CD4-positive, CD25-positive, alpha-beta regulatory T cell (primary cell): ENCODE measurements around the gene MINDY3. TPM values are rescaled to one million over a fixed set of nuclear protein-coding genes. Genes with fewer than 3 reads are reported as not detected.
"Not testable (repeated sequence)": the region's sequence is repeated elsewhere in the genome, so short reads cannot be mapped to it uniquely, and the experiment has no call there.

ENCODE experiments used
- ATAC-seq, 2 donors: fragments of 150-1000 bp; cut with Tn5 transposase; one replicate each; pipeline ENCODE4 v1.10.0; 2021; ENCODE audit warnings: low read depth in 2 of 2, moderate number of reproducible peaks in 2 of 2, moderate library complexity in 1 of 2
- DNase-seq, 3 donors: peaks; one replicate each; pipeline versions ENCODE4 v3.0.0 to v3.0.0-alpha.2; 2012 to 2022; ENCODE audit warnings: mixed read lengths in 1 of 3
- H3K27ac ChIP-seq: one replicate; pipeline ENCODE4 v1.7.0; 2013; ENCODE audit warnings: mild to moderate bottlenecking, low read length; ENCODE audit not compliant: insufficient read depth, poor library complexity, severe bottlenecking
- H3K27me3 ChIP-seq: one replicate; pipeline ENCODE4 v1.7.0; 2013; ENCODE audit warnings: low read length; ENCODE audit not compliant: control insufficient read depth, insufficient read depth
- H3K36me3 ChIP-seq: one replicate; pipeline ENCODE4 v1.7.0; 2013; ENCODE audit warnings: mild to moderate bottlenecking, low read length, moderate library complexity; ENCODE audit not compliant: control insufficient read depth, insufficient read depth
- H3K4me1 ChIP-seq: 2 replicates; pipeline ENCODE4 v1.7.0; 2013; ENCODE audit warnings: mild to moderate bottlenecking, low read length; ENCODE audit not compliant: insufficient read depth, control insufficient read depth, poor library complexity, severe bottlenecking
- H3K4me3 ChIP-seq: one replicate; pipeline ENCODE4 v1.7.0; 2013; ENCODE audit warnings: low read depth, mild to moderate bottlenecking, low read length, moderate library complexity
- H3K9me3 ChIP-seq, 2 experiments: 1 replicate in 1 of 2; 2 replicates in 1 of 2; pipeline ENCODE4 v1.7.0; 2013; ENCODE audit warnings: low read length in 2 of 2, mild to moderate bottlenecking in 1 of 2, moderate library complexity in 1 of 2; ENCODE audit not compliant: control insufficient read depth in 2 of 2
- H3K27ac Mint-ChIP-seq, 3 donors: one replicate each; pipeline ENCODE4 v1.8.0; 2020 to 2022; ENCODE audit warnings: mild to moderate bottlenecking in 3 of 3, mixed read lengths in 3 of 3, moderate library complexity in 2 of 3
- H3K27me3 Mint-ChIP-seq: one replicate; pipeline ENCODE4 v1.8.0; 2022; ENCODE audit warnings: mild to moderate bottlenecking, mixed read lengths
- H3K36me3 Mint-ChIP-seq: one replicate; pipeline ENCODE4 v1.8.0; 2020; ENCODE audit warnings: mixed read lengths
- H3K4me1 Mint-ChIP-seq, 4 donors: one replicate each; pipeline ENCODE4 v1.8.0; 2020 to 2022; ENCODE audit warnings: mixed read lengths in 4 of 4, mild to moderate bottlenecking in 1 of 4
- H3K4me3 Mint-ChIP-seq, 4 donors: one replicate each; pipeline ENCODE4 v1.8.0; 2020 to 2022; ENCODE audit warnings: mild to moderate bottlenecking in 4 of 4, mixed read lengths in 4 of 4, moderate library complexity in 3 of 4
- H3K9me3 Mint-ChIP-seq, 7 donors: one replicate each; pipeline ENCODE4 v1.8.0; 2020 to 2022; ENCODE audit warnings: mixed read lengths in 7 of 7, mild to moderate bottlenecking in 3 of 7, moderate library complexity in 2 of 7
- polyA plus RNA-seq, 4 donors: library from polyadenylated mRNA; unstranded; fragments of 300-500 nt; fragmentation: Illumina TruSeq; gene quantifications; one replicate each; pipeline ENCODE4 v1.2.3, GENCODE V29; 2021
- total RNA-seq: library from RNA; stranded (reverse); gene quantifications from one replicate; pipeline ENCODE4 v1.2.3, GENCODE V29; 2022

The MINDY3 gene
- total and polyA plus RNA-seq, 5 donors from 2014 or later, result 5.5 to 37.1 (median 7.1) TPM

GRCh38 chr10:15879058-15879457 is 18.8 kb upstream of the MINDY3 start:
- no peaks in the 10 kb centered on the region for H3K9me3 ChIP-seq
- H3K27me3 ChIP-seq, result peaks cover 13% of the 10 kb centered on the region
- Mint-ChIP-seq H3K9me3 (peaks cover 0 to 5% (median 0%) of the 10 kb centered on the region in 7 donors), H3K4me3 (no peak overlapping the region), H3K27ac (no peak overlapping the region), H3K36me3 (no peaks in the 10 kb centered on the region), H3K27me3 (peaks cover 58% of the 10 kb centered on the region), H3K4me1 (no peaks in the 10 kb centered on the region)
- no peak overlapping the region for H3K27ac ChIP-seq
- no peaks in the 10 kb centered on the region for H3K36me3 ChIP-seq
- no peak overlapping the region for H3K4me3 ChIP-seq
- ATAC-seq (no peak), DNase-seq (peak in 2 of 3 donors; percentile 43 to 55)
- no peaks in the 10 kb centered on the region for H3K4me1 ChIP-seq

GRCh38 chr10:15877836-15878576 is 17.7 kb upstream of the MINDY3 start:
- H3K27ac Mint-ChIP-seq, result no peak overlapping the region
- peaks cover 64% of the 10 kb centered on the region for H3K27me3 Mint-ChIP-seq
- DNase-seq, result no peak
- Histone ChIP-seq H3K4me1 (no peaks in the 10 kb centered on the region), H3K9me3 (no peaks in the 10 kb centered on the region), H3K36me3 (no peaks in the 10 kb centered on the region), H3K4me3 (no peak overlapping the region), H3K27me3 (peaks cover 13% of the 10 kb centered on the region), H3K27ac (no peak overlapping the region)
- H3K4me1 Mint-ChIP-seq, result no peaks in the 10 kb centered on the region
- no peaks in the 10 kb centered on the region for H3K36me3 Mint-ChIP-seq
- ATAC-seq, result no peak
- H3K9me3 Mint-ChIP-seq, result peaks cover 0 to 10% (median 2%) of the 10 kb centered on the region in 7 donors
- H3K4me3 Mint-ChIP-seq, result no peak overlapping the region

- not testable (repeated sequence) for ATAC-seq, H3K4me3 ChIP-seq, H3K4me1 ChIP-seq, H3K27ac ChIP-seq, H3K36me3 ChIP-seq, H3K9me3 Mint-ChIP-seq, H3K27ac Mint-ChIP-seq, H3K4me1 Mint-ChIP-seq, H3K36me3 Mint-ChIP-seq, H3K9me3 ChIP-seq, DNase-seq
- peaks cover 61% of the 10 kb centered on the region for H3K27me3 Mint-ChIP-seq
- H3K4me3 Mint-ChIP-seq, result peak overlapping the region in 1 of 4 donors; percentile 17
- peaks cover 11% of the 10 kb centered on the region for H3K27me3 ChIP-seq
Measured at GRCh38 chr10:15876274-15876673, 16.0 kb upstream of the MINDY3 start.

- ATAC-seq, H3K9me3 Mint-ChIP-seq, H3K36me3 Mint-ChIP-seq: not testable (repeated sequence)
Measured at GRCh38 chr10:15872645-15873044, 12.3 kb upstream of the MINDY3 start.

GRCh38 chr10:15871823-15872222 is 11.5 kb upstream of the MINDY3 start:
- H3K36me3 ChIP-seq, result no peaks in the 10 kb centered on the region
- no peak overlapping the region for H3K27ac ChIP-seq
- Mint-ChIP-seq H3K4me1 (no peaks in the 10 kb centered on the region), H3K36me3 (no peaks in the 10 kb centered on the region), H3K9me3 (peaks cover 0 to 10% (median 0%) of the 10 kb centered on the region in 7 donors), H3K4me3 (no peak overlapping the region), H3K27me3 (peaks cover 91% of the 10 kb centered on the region), H3K27ac (no peak overlapping the region)
- ATAC-seq (no peak), DNase-seq (no peak)
- H3K4me1 ChIP-seq, result no peaks in the 10 kb centered on the region
- no peak overlapping the region for H3K4me3 ChIP-seq
- H3K9me3 ChIP-seq, result no peaks in the 10 kb centered on the region
- H3K27me3 ChIP-seq, result peaks cover 26% of the 10 kb centered on the region

More at GRCh38 chr10:15872645-15873044, 12.3 kb upstream of the MINDY3 start:
- not testable (repeated sequence) for H3K27ac ChIP-seq, H3K9me3 ChIP-seq, H3K36me3 ChIP-seq, H3K4me1 Mint-ChIP-seq, H3K4me1 ChIP-seq, H3K4me3 ChIP-seq, H3K4me3 Mint-ChIP-seq, H3K27ac Mint-ChIP-seq, DNase-seq
- H3K27me3 ChIP-seq, result peaks cover 20% of the 10 kb centered on the region
- H3K27me3 Mint-ChIP-seq, result peaks cover 88% of the 10 kb centered on the region

- no peaks in the 10 kb centered on the region for H3K36me3 Mint-ChIP-seq
- H3K27me3 ChIP-seq, result peaks cover 38% of the 10 kb centered on the region
- H3K9me3 Mint-ChIP-seq, result peaks cover 0 to 10% (median 1%) of the 10 kb centered on the region in 7 donors
Measured at GRCh38 chr10:15869935-15870334, 9.6 kb upstream of the MINDY3 start.

GRCh38 chr10:15868006-15868405 is 7.7 kb upstream of the MINDY3 start:
- H3K9me3 Mint-ChIP-seq, result peaks cover 0 to 9% (median 0%) of the 10 kb centered on the region in 7 donors

More at GRCh38 chr10:15869935-15870334, 9.6 kb upstream of the MINDY3 start:
- H3K27ac Mint-ChIP-seq, result no peak overlapping the region
- DNase-seq (no peak), ATAC-seq (no peak)
- H3K4me1 Mint-ChIP-seq, result no peaks in the 10 kb centered on the region
- no peak overlapping the region for H3K27ac ChIP-seq
- H3K4me3 ChIP-seq, result no peak overlapping the region
- H3K27me3 Mint-ChIP-seq, result peaks cover 80% of the 10 kb centered on the region
- H3K36me3 ChIP-seq, result no peaks in the 10 kb centered on the region
- no peak overlapping the region for H3K4me3 Mint-ChIP-seq
- H3K4me1 ChIP-seq, result no peaks in the 10 kb centered on the region
- no peaks in the 10 kb centered on the region for H3K9me3 ChIP-seq

GRCh38 chr10:15865304-15865703 is 5.0 kb upstream of the MINDY3 start:
- Mint-ChIP-seq H3K36me3 (no peaks in the 10 kb centered on the region), H3K9me3 (peaks cover 0 to 10% (median 1%) of the 10 kb centered on the region in 7 donors), H3K27ac (no peak overlapping the region), H3K4me1 (peaks cover 0 to 7% (median 4%) of the 10 kb centered on the region in 4 donors), H3K4me3 (no peak overlapping the region), H3K27me3 (peaks cover 61% of the 10 kb centered on the region)
- Histone ChIP-seq H3K27ac (no peak overlapping the region), H3K9me3 (no peaks in the 10 kb centered on the region), H3K27me3 (peaks cover 33% of the 10 kb centered on the region), H3K4me3 (no peak overlapping the region), H3K4me1 (peaks cover 3% of the 10 kb centered on the region), H3K36me3 (no peaks in the 10 kb centered on the region)
- ATAC-seq (no peak), DNase-seq (no peak)

More at GRCh38 chr10:15868006-15868405, 7.7 kb upstream of the MINDY3 start:
- Histone ChIP-seq H3K9me3 (no peaks in the 10 kb centered on the region), H3K36me3 (no peaks in the 10 kb centered on the region), H3K4me3 (no peak overlapping the region), H3K4me1 (no peaks in the 10 kb centered on the region), H3K27ac (no peak overlapping the region), H3K27me3 (peaks cover 43% of the 10 kb centered on the region)
- no peak overlapping the region for H3K4me3 Mint-ChIP-seq
- H3K27me3 Mint-ChIP-seq, result peaks cover 79% of the 10 kb centered on the region
- ATAC-seq, result no peak
- H3K4me1 Mint-ChIP-seq, result no peaks in the 10 kb centered on the region
- H3K27ac Mint-ChIP-seq, result no peak overlapping the region
- H3K36me3 Mint-ChIP-seq, result no peaks in the 10 kb centered on the region
- no peak for DNase-seq
